ENCODE results near the gene SELENBP1. TPM values are rescaled to one million over a fixed set of nuclear protein-coding genes. Genes with fewer than 3 reads are reported as not detected.

SELENBP1 gene
- total RNA-seq, 6 experiments from 2014 or later, result 83.4 to 423 (median 208) TPM

GRCh38 chr1:151364996-151365395 is 7.5 kb downstream of the SELENBP1 start:
- DNase-seq, result no peak
- no peak for ATAC-seq
- Histone ChIP-seq H3K4me3 (no peak overlapping the region), H3K9me3 (no peaks in the 10 kb centered on the region), H3K4me1 (peaks cover 0 to 32% (median 13%) of the 10 kb centered on the region in 4 donors), H3K27ac (no peak overlapping the region), H3K27me3 (no peaks in the 10 kb centered on the region), H3K36me3 (peaks cover 0 to 57% (median 21%) of the 10 kb centered on the region in 4 donors)
- WGBS (ENCODE audit: insufficient coverage, low coverage, low lambda C conversion rate, missing lambda C conversion rate), result 100% methylated on average over 1 of the region's 4 CpGs
- intact Hi-C loops (cut with DNase I), result no loop called here
- TF ChIP-seq CTCF (IDR thresholded peaks at IDR 0.05) (no peak), POLR2A (IDR thresholded peaks at IDR 0.05) (no peak)

DNA sequence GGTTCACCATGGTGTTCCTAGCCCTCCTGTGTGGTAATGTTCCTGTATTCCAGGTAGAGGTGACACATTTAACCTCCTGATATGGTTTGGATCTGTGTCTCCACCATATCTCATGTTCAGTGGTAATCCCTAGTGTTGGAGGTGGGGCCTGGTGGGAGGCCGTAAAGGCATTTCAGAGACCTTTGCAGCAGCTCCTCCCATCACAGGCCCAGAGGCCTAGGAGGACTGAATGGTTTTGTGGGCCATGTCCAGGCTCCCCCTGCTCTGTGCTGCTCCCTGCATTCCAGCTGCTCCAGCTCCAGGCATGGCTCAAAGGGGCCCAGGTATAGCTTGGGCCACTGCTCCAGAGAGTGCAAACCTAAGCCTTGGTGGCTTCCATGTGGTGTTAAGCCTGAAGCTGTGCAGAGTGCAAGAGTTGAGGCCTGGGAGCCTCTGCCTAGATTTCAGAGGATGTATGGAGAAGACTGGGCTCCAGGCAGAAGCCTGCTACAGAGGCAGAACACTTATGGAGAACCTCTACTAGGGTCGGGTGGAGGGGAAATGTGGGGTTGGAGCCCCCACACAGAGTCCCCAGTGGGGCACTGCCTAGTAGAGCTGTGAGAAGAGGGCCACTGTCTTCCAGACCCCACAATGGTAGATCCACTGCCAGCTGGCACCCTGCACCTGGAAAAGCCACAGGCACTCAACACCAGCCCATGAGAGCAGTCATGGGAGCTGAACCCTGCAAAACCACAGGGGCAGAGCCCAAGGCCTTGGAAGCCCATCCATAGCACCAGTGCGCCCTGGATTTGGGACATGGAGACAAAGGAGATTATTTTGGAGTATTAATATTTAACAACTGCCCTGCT is 10.0 kb downstream of the SELENBP1 start:
- ATAC-seq, result peak in 2 of 4 donors; percentile 9 to 32
- H3K4me3 ChIP-seq, result no peak overlapping the region

GRCh38 chr1:151361883-151362282 is 10.6 kb downstream of the SELENBP1 start:
- intact Hi-C loops (cut with DNase I), result no loop called here
- no peak overlapping the region for H3K4me3 ChIP-seq
- TF ChIP-seq POLR2A (IDR thresholded peaks at IDR 0.05) (no peak), CTCF (IDR thresholded peaks at IDR 0.05) (no peak)
- H3K27me3 ChIP-seq, result no peaks in the 10 kb centered on the region
- no peak for DNase-seq
- H3K36me3 ChIP-seq, result peaks cover 0 to 36% (median 15%) of the 10 kb centered on the region in 4 donors
- H3K9me3 ChIP-seq, result no peaks in the 10 kb centered on the region
- no peak for ATAC-seq
- H3K4me1 ChIP-seq, result peaks cover 0 to 1% (median 0%) of the 10 kb centered on the region in 4 donors
- H3K27ac ChIP-seq, result no peak overlapping the region

More for the DNA sequence above, 10.0 kb downstream of the SELENBP1 start:
- DNase-seq, result no peak
- intact Hi-C loops (cut with DNase I), result no loop called here
- Histone ChIP-seq H3K4me1 (peaks cover 0 to 8% (median under 1%) of the 10 kb centered on the region in 4 donors), H3K36me3 (peaks cover 0 to 42% (median 18%) of the 10 kb centered on the region in 4 donors), H3K9me3 (no peaks in the 10 kb centered on the region), H3K27me3 (no peaks in the 10 kb centered on the region), H3K27ac (no peak overlapping the region)
- TF ChIP-seq POLR2A (IDR thresholded peaks at IDR 0.05) (no peak), CTCF (IDR thresholded peaks at IDR 0.05) (no peak)
- 100% methylated on average over 1 of the region's 3 CpGs for WGBS (ENCODE audit: insufficient coverage, low coverage, low lambda C conversion rate, missing lambda C conversion rate)

DNA sequence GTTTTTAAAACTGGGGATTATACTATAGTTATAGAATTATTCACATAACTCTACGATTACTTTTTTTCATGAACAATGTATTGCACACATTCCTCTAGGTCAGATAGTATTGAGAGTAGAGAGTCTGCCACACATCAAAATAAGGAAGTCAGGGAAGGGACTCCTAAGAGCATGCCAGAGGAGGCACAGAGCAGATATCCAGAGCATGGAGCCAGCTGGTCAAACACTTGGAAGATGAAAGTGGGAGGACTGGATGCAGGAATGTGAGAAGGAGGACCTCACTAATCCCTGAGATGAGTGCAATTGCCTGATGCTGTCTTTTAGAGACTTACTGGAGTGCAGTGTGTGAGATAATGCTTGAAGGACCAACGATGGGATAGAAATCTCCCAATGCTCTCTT is 15.8 kb downstream of the SELENBP1 start:
- WGBS (ENCODE audit: insufficient coverage, low coverage, low lambda C conversion rate, missing lambda C conversion rate), result 59% methylated on average over 2 of the region's 2 CpGs
- Histone ChIP-seq H3K27me3 (no peaks in the 10 kb centered on the region), H3K9me3 (no peaks in the 10 kb centered on the region), H3K36me3 (no peaks in the 10 kb centered on the region), H3K27ac (no peak overlapping the region), H3K4me3 (no peak overlapping the region), H3K4me1 (no peaks in the 10 kb centered on the region)
- TF ChIP-seq CTCF (IDR thresholded peaks at IDR 0.05), result no peak
- no peak for TF ChIP-seq POLR2A (IDR thresholded peaks at IDR 0.05)
- no peak for DNase-seq
- no peak for ATAC-seq
- intact Hi-C loops (cut with DNase I), result no loop called here
